ENCODE measurements around the gene LSM14A. TPM values are rescaled to one million over a fixed set of nuclear protein-coding genes. Genes with fewer than 3 reads are reported as not detected.
"Not testable (repeated sequence)": the region's sequence is repeated elsewhere in the genome, so short reads cannot be mapped to it uniquely, and the experiment has no call there.

LSM14A gene
- polyA plus RNA-seq, 1 experiment, result 97.0 TPM

DNA sequence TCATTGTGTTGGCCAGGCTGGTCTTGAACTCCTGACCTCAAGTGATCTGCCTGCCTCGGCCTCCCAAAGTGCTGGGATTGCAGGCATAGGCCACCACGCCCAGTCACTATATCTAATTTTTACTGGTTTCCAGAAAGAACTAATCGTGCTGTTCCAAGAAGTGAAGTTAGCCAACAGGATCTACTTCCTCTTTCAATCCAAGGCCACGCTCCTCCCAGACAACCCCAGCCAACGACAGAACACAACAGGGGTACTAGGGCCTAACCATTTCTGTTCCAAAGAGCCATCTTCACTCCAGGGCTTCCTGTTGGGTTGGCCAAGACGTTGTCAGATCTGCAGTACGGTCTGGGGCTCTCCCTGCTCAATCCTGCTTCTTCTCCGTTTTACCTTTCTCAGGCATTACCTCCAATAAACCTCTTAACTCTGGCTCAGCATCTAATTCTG, 7.0 kb upstream of the LSM14A start:
- H3K27me3 ChIP-seq (ENCODE audit: control insufficient read depth, insufficient read depth, low read length), result no peaks in the 10 kb centered on the region
- ChIA-PET CTCF (no interaction called here), POLR2A (no interaction called here)
- TF ChIP-seq CTCF (IDR thresholded peaks at IDR 0.05; ENCODE audit: low read depth, low read length), result no peak
- no peak overlapping the region for H3K4me3 ChIP-seq (ENCODE audit: low read depth, low read length)
- no peak for DNase-seq (ENCODE audit: low read depth, low spot score)
- no peaks in the 10 kb centered on the region for H3K9me3 ChIP-seq (ENCODE audit: control insufficient read depth, insufficient read depth, low read length)
- no peak overlapping the region for H3K27ac ChIP-seq (ENCODE audit: low read depth, low read length)

- H3K27me3 ChIP-seq (ENCODE audit: control insufficient read depth, insufficient read depth, low read length); H3K4me3 ChIP-seq (ENCODE audit: low read depth, low read length); H3K27ac ChIP-seq (ENCODE audit: low read depth, low read length); H3K9me3 ChIP-seq (ENCODE audit: control insufficient read depth, insufficient read depth, low read length); POLR2A ChIA-PET; DNase-seq (ENCODE audit: low read depth, low spot score): not testable (repeated sequence)
- CTCF ChIA-PET, result interaction anchor here (1.1 kb wide), 1 partner anchor 375 kb away, joined by 3 read pairs; no protein-coding TSS in a partner anchor
These were observed 2.7 kb upstream of the LSM14A start for GRCh38 chr19:34169475-34170199.

- no peak for TF ChIP-seq CTCF (IDR thresholded peaks at IDR 0.05; ENCODE audit: low read depth, low read length)
- ChIA-PET CTCF (interaction anchor here (1.3 to 1.4 kb wide), 2 partner anchors 26 to 49 kb away, joined by 3 to 4 read pairs; no protein-coding TSS in a partner anchor), POLR2A (interaction anchor here (0.6 to 1.5 kb wide), 5 partner anchors 13 to 104 kb away, joined by 3 to 5 read pairs (median 3); no protein-coding TSS in a partner anchor)
- Histone ChIP-seq H3K27me3 (ENCODE audit: control insufficient read depth, insufficient read depth, low read length) (no peaks in the 10 kb centered on the region), H3K9me3 (ENCODE audit: control insufficient read depth, insufficient read depth, low read length) (no peaks in the 10 kb centered on the region; the same call in 1 of the 2 replicates), H3K4me3 (ENCODE audit: low read depth, low read length) (peak overlapping the region; percentile 71), H3K27ac (ENCODE audit: low read depth, low read length) (peak overlapping the region; percentile 98)
- peak; percentile 74 for DNase-seq (ENCODE audit: low read depth, low spot score)
These were observed 796 bp upstream of the LSM14A start for GRCh38 chr19:34171539-34171876.

DNA sequence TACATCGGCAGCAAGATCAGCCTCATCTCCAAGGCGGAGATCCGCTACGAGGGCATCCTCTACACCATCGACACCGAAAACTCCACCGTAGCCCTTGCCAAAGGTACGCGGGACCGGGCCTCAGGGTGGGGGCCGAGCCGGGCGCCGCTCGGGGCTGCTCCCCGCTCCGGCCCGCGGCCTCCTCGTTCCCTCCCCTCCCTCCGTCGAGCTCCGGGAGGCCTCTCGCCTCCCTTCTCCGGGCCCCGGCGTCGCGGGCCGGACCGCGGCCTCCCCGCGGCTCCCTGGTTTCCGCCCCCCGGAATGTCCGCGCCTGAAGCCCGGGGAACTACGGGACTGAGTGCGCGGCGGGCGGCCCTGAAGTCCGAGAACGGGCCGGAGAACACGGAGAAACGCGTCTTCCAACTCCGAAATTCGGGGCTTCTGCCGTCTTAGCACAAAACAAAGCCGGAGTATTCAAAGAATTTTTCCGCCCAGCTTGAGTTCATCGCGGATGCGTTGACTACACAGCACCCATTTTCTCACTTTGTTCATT, 423 bp downstream of the LSM14A start:
- ChIA-PET POLR2A (interaction anchor here (1.4 kb wide), 2 partner anchors 39 to 60 kb away, joined by 3 read pairs; no protein-coding TSS in a partner anchor), CTCF (no interaction called here)
- H3K9me3 ChIP-seq (ENCODE audit: control insufficient read depth, insufficient read depth, low read length), result no peaks in the 10 kb centered on the region; the same call in 1 of the 2 replicates
- H3K27ac ChIP-seq (ENCODE audit: low read depth, low read length), result peak overlapping the region; percentile 86
- H3K4me3 ChIP-seq (ENCODE audit: low read depth, low read length), result peak overlapping the region; percentile 72
- no peaks in the 10 kb centered on the region for H3K27me3 ChIP-seq (ENCODE audit: control insufficient read depth, insufficient read depth, low read length)
- TF ChIP-seq CTCF (IDR thresholded peaks at IDR 0.05; ENCODE audit: low read depth, low read length), result no peak
- DNase-seq (ENCODE audit: low read depth, low spot score), result no peak

GRCh38 chr19:34173193-34173956, 1.1 kb downstream of the LSM14A start:
- POLR2A ChIA-PET, result interaction anchor here (0.5 to 1.4 kb wide), 3 partner anchors 39 to 211 kb away, joined by 3 to 10 read pairs (median 3); no protein-coding TSS in a partner anchor
- no peak for DNase-seq (ENCODE audit: low read depth, low spot score)
- H3K4me3 ChIP-seq (ENCODE audit: low read depth, low read length), result peak overlapping the region; percentile 72
- H3K9me3 ChIP-seq (ENCODE audit: control insufficient read depth, insufficient read depth, low read length), result no peaks in the 10 kb centered on the region; the same call in 1 of the 2 replicates
- H3K27me3 ChIP-seq (ENCODE audit: control insufficient read depth, insufficient read depth, low read length), result no peaks in the 10 kb centered on the region
- peak; percentile 18 for TF ChIP-seq CTCF (IDR thresholded peaks at IDR 0.05; ENCODE audit: low read depth, low read length)
- peak overlapping the region; percentile 86 for H3K27ac ChIP-seq (ENCODE audit: low read depth, low read length)
- CTCF ChIA-PET, result interaction anchor here (1.0 to 1.3 kb wide), 2 partner anchors 165 to 173 kb away, joined by 3 read pairs; no protein-coding TSS in a partner anchor

DNA sequence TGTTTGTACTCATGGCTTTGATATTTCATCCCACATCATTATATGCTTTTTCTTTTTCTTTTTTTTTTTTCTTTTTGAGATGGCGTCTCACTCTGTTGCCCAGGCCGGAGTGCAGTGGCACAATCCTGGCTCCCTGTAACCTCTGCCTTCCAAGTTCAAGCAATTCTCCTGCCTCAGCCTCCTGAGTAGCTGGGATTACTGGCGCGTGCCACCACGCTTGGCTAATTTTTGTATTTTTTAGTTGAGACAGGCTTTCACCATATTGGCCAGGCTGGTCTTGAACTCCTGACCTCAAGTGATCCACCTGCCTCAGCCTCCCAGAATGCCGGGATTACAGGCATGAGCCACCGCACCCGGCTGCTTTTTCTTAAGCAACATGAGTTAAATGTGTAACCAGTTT, 2.9 kb downstream of the LSM14A start:
- DNase-seq (ENCODE audit: low read depth, low spot score); POLR2A ChIA-PET; H3K4me3 ChIP-seq (ENCODE audit: low read depth, low read length); H3K9me3 ChIP-seq (ENCODE audit: control insufficient read depth, insufficient read depth, low read length); H3K27me3 ChIP-seq (ENCODE audit: control insufficient read depth, insufficient read depth, low read length); H3K27ac ChIP-seq (ENCODE audit: low read depth, low read length): not testable (repeated sequence)
- CTCF ChIA-PET, result interaction anchor here (0.7 kb wide), 1 partner anchor 12 kb away, joined by 3 read pairs; no protein-coding TSS in a partner anchor

All from AG04450 (cell line).